Measurements from ENCODE around the gene CDH20. TPM values are rescaled to one million over a fixed set of nuclear protein-coding genes. Genes with fewer than 3 reads are reported as not detected.

CDH20 gene
- total and polyA plus RNA-seq, 2 experiments from 2014 or later = not detected

DNA sequence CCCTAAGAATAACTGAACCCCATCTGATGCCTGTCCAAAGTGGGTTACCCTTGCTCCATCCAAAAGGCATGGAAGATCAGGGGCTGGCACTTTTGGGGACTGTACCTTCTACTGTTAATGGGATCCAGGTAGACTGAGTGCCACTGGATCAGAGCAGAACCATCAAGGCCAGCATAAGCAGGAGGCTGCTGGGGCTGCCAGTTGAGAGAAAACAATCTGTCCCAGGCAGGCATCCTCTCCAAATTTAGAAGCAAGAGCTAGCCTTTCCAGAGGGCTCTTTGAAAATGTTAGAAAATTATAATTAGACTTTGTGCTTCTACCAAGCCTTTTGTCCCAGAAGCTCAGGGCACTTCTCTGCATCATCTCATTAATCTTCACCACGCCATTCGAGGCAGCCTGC lies 245.6 kb downstream of the CDH20 start:
- no peak overlapping the region for H3K27ac ChIP-seq
- TF ChIP-seq, protein P1, sequence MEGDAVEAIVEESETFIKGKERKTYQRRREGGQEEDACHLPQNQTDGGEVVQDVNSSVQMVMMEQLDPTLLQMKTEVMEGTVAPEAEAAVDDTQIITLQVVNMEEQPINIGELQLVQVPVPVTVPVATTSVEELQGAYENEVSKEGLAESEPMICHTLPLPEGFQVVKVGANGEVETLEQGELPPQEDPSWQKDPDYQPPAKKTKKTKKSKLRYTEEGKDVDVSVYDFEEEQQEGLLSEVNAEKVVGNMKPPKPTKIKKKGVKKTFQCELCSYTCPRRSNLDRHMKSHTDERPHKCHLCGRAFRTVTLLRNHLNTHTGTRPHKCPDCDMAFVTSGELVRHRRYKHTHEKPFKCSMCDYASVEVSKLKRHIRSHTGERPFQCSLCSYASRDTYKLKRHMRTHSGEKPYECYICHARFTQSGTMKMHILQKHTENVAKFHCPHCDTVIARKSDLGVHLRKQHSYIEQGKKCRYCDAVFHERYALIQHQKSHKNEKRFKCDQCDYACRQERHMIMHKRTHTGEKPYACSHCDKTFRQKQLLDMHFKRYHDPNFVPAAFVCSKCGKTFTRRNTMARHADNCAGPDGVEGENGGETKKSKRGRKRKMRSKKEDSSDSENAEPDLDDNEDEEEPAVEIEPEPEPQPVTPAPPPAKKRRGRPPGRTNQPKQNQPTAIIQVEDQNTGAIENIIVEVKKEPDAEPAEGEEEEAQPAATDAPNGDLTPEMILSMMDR (IDR thresholded peaks at IDR 0.05; ENCODE audit: low read depth, low read length) = no peak
- no peaks in the 10 kb centered on the region for H3K9me3 ChIP-seq (ENCODE audit: low read depth)
- H3K27me3 ChIP-seq = no peaks in the 10 kb centered on the region
- peaks cover 7% of the 10 kb centered on the region for H3K4me1 ChIP-seq (ENCODE audit: low read depth)
- no peak for DNase-seq (ENCODE audit: low read depth in 1 of 2, low spot score in 1 of 2)
- no peak overlapping the region for H3K4me3 ChIP-seq
- H3K36me3 ChIP-seq = no peaks in the 10 kb centered on the region

DNA sequence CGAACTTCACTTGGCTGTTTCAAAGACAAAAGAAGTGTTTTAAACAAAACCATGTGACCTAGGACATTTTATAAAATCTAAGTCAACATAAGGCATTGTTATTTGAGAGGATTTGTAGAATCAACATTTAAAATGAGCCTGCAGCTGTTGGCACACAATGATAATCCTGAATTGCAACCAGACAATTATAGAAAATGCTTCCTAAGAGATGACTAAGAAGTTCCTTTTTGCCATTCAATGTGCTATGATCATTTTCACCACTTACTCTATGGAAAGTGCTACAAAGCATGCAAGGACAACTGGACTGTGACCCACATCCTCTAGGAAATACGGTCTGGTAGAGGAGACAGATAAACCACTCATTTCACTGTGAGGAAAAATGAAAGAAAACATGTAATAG lies 246.4 kb downstream of the CDH20 start:
- H3K4me3 ChIP-seq = no peak overlapping the region
- no peaks in the 10 kb centered on the region for H3K9me3 ChIP-seq (ENCODE audit: low read depth)
- H3K27ac ChIP-seq = no peak overlapping the region
- TF ChIP-seq, protein P1 (IDR thresholded peaks at IDR 0.05; ENCODE audit: low read depth, low read length) = no peak
- H3K4me1 ChIP-seq (ENCODE audit: low read depth) = peaks cover 7% of the 10 kb centered on the region
- H3K27me3 ChIP-seq = no peaks in the 10 kb centered on the region
- H3K36me3 ChIP-seq = no peaks in the 10 kb centered on the region
- DNase-seq (ENCODE audit: low read depth in 1 of 2, low spot score in 1 of 2) = no peak

DNA sequence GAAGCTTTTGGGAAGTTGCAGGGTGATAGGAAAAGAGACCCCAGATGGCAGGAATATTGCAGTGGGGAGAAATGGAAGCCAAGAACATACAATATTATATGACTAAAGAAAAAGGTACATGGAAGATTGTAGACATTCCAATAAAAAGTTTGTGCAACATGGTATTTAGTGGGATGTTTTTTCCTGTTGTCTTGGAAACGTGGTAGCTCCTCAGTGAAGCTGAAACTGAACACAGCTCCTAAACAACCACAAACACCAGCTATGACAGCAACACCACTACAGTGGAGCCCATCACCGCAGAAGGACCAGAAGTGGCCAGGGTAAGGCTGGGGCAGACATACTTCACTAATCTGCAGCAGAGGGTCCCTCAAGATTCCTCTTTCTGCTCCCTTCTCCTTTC lies 246.8 kb downstream of the CDH20 start:
- TF ChIP-seq, protein P1 (IDR thresholded peaks at IDR 0.05; ENCODE audit: low read depth, low read length) = no peak
- peaks cover 10% of the 10 kb centered on the region for H3K4me1 ChIP-seq (ENCODE audit: low read depth)
- peak in 1 of 2 donors; percentile 33 for DNase-seq (ENCODE audit: low read depth in 1 of 2, low spot score in 1 of 2)
- H3K4me3 ChIP-seq = no peak overlapping the region
- H3K9me3 ChIP-seq (ENCODE audit: low read depth) = no peaks in the 10 kb centered on the region
- H3K27me3 ChIP-seq = no peaks in the 10 kb centered on the region
- H3K27ac ChIP-seq = no peak overlapping the region
- no peaks in the 10 kb centered on the region for H3K36me3 ChIP-seq

DNA sequence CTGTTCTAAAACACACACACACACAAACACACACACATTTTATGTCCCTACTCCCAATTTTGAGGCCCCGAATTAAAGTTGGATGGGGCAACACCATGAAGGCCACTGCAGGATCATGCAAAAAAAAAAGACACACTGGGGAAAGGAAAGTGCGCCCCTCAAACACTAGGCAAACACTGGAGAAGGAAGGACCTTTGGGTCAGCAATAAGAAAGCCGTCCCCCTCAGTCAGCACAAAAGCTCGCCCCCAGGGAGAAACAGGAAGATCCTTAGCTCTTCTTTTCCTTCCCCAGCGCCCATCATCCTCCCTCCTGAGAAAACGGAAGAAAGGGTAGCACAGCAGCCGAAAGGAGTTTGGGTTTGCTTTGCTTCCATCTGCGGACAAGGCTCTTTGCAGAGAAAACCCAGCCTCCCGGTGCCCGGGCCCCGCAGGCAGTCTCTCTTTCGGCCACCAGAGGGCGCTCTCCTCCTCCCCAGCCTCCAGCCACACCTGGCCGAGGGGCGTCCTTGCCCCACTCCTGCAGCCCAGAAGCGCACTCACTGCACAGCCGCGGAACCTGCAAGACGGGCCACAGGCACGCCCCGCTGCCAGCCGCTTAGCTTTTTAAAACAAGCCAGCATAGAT lies 248.5 kb downstream of the CDH20 start:
- H3K4me1 ChIP-seq (ENCODE audit: low read depth) = peaks cover 14% of the 10 kb centered on the region
- H3K27me3 ChIP-seq = no peaks in the 10 kb centered on the region
- TF ChIP-seq, protein P1 (IDR thresholded peaks at IDR 0.05; ENCODE audit: low read depth, low read length) = peak; percentile 98
- H3K36me3 ChIP-seq = no peaks in the 10 kb centered on the region
- H3K9me3 ChIP-seq (ENCODE audit: low read depth) = no peaks in the 10 kb centered on the region
- peak overlapping the region; percentile 19 for H3K4me3 ChIP-seq
- H3K27ac ChIP-seq = no peak overlapping the region
- DNase-seq (ENCODE audit: low read depth in 1 of 2, low spot score in 1 of 2) = peak; percentile 69 to 82

DNA sequence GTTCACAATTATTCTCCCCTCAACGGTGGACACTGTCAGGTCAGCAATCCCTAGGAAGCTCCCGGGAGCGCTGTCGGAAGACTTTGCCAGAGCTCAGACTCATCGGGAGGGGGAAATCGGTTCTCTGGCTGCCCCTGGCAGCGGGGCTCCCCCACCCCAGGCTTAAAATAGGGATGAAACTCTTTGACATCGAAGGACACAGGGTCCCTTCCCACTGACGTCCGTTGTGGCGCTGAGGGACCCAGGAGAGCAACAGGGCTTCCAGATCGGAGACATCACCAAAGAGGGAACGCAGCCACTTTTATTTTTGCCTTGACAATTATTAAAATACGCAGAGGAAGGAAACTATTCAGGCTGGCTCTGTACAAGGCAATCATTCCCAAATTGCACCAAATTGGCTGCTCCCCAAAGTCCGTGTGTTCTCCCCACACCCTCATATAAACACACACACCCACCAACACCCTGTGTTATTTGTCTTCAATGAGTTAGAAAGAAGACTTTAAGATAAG lies 249.0 kb downstream of the CDH20 start:
- no peak for DNase-seq (ENCODE audit: low read depth in 1 of 2, low spot score in 1 of 2)
- Histone ChIP-seq H3K27me3 (no peaks in the 10 kb centered on the region), H3K27ac (no peak overlapping the region)

More for the DNA sequence above, 249.0 kb downstream of the CDH20 start:
- Histone ChIP-seq H3K4me1 (ENCODE audit: low read depth) (peaks cover 14% of the 10 kb centered on the region), H3K4me3 (peak overlapping the region; percentile 19), H3K9me3 (ENCODE audit: low read depth) (no peaks in the 10 kb centered on the region), H3K36me3 (no peaks in the 10 kb centered on the region)
- TF ChIP-seq, protein P1 (IDR thresholded peaks at IDR 0.05; ENCODE audit: low read depth, low read length) = no peak

Data from cardiac muscle cell (in vitro differentiated cells and primary cell).